DOHH2 (cell line): ENCODE measurements around the gene TRMU.

Experiments used
- CTCF ChIP-seq: fragments of 200-600 bp; sonication (generic); IDR thresholded peaks from one replicate; pipeline ENCODE4 v1.5.1; 2014; ENCODE audit warnings: antibody characterized with exemption, mild to moderate bottlenecking, low read depth, low read length; ENCODE audit not compliant: poor library complexity, severe bottlenecking
- EZH2phosphoT487 ChIP-seq: fragments of 200-600 bp; sonication (generic); IDR thresholded peaks from 2 replicates; pipeline ENCODE4 v1.6.1; 2017; ENCODE audit warnings: borderline replicate concordance, mild to moderate bottlenecking, antibody characterized with exemption, low read length, moderate library complexity, mixed read lengths

- no peak for TF ChIP-seq CTCF
- TF ChIP-seq EZH2phosphoT487 = no peak
These were observed 48.3 kb upstream of the TRMU start for GRCh38 chr22:46286941-46287872.
